ENCODE results near the gene VSTM2B.

Gene VSTM2B

GRCh38 chr19:29497241-29497640 is 28.6 kb upstream of the VSTM2B start:
- DNase-seq: no peak

DNA sequence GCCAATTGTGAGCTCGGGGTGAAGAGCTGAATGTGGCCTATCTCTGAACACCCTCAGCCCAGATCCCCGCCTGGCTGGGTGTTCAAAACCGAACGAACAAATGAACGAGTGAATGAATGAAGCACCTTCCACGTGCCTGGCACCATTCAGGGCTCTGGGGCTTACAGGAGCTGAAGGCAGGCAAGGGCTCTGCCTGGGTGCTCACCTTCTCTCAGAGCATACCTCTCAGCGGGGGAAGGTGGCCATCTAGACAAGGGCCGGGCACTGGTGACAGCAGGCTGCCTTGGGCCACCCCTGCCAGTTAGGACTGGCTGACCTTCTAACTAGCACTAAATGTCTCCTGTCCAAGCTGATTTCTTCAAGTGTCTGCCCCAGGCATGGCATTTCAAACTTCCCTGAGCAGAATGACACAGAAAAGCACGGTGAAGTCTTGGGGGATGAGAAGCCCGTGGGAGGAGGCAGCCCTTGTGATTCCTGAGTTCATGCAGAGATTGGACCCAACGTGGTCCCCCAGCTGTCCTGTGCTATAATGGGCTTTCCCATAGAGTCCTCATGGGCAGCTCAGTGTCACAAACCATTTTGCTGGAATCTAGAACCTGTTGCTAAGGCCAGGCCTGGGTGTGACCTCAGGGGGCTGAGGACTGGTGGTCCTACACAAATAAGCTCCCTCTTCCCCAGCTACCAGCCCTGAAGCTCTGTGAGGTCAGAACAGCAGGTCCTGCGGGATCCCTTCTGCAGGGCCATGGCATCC is 27.9 kb upstream of the VSTM2B start:
- DNase-seq: no peak

GRCh38 chr19:29499261-29499920 is 26.4 kb upstream of the VSTM2B start:
- DNase-seq: no peak

- DNase-seq: no peak
Observed at GRCh38 chr19:29499921-29500590, 25.7 kb upstream of the VSTM2B start.

DNA sequence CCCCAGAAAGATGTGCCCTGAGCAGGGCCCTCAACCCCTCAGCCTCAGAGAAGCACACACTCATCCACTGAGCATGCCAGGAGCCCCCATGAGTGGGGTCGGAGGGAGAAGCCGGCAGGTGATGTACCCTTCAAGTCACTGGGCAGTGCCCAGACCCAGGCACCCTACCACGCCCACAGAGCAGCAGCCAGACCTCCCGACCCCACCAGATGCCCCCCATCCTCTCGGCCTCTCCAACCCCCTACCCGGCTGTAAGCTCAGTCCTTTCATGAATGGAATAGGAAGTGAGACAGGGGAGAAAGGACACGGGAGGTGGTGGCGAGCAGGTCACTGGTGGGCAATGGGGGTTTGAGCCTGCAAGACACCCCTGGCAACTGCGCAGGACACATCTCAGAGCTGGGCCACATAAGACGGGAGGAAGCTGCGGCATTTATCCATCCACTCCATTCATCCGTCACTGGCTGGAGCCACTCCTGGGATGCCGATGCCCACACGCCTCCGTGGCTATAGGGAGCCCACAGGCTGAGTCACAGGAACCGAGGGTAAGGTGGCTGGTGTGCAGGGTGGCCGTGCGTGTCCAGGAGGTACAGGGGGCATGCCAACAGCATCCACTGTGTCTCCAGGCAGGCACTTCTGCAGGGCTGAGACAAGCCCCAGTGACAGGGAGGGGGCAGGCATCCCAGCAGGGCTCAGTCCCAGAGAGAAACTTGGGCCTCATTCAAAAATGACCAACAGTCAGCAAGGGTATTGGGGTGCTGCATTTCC is 23.8 kb upstream of the VSTM2B start:
- no peak for DNase-seq

- DNase-seq: no peak
Observed at GRCh38 chr19:29502581-29502850, 23.3 kb upstream of the VSTM2B start.

GRCh38 chr19:29503140-29503758 is 22.5 kb upstream of the VSTM2B start:
- DNase-seq: no peak

DNA sequence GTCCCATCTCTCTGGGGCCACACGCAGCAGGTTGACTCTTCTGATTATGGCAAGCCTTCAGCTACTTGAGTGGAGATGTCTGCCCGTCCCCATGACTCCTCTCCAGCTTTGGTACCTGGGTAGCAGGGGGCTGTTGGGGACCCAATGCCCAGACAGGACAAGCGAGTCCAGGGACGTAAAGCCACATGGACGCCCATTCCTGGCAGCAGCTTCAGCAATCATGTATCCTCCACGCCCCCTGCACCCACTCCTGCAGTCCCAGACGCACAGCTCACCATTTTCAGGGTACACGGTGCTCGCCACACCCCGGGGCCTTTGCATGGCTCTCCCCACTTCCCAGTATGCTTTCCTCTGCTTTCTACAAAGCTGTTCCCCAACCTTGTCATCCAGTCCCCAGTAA is 22.0 kb upstream of the VSTM2B start:
- DNase-seq: no peak

- DNase-seq: no peak
Observed at GRCh38 chr19:29504454-29504853, 21.3 kb upstream of the VSTM2B start.

- no peak for DNase-seq
Observed at GRCh38 chr19:29505097-29505824, 20.5 kb upstream of the VSTM2B start.

DNA sequence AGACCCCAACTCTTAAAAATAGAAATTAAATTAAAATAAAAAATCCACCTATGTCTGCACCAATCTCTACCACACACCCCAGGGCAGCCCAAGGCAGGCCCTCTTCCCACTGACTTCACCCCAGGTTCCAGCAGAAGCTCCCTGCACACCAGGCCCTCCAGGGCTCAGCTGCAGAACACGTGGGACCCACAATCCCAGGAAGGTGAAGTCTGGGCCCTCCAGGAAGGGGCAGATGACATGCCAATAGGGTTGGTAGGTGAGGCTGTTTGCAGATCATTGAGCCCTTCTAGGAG is 19.2 kb upstream of the VSTM2B start:
- DNase-seq: no peak

- no peak for DNase-seq
Observed at GRCh38 chr19:29507081-29507860, 18.5 kb upstream of the VSTM2B start.

DNA sequence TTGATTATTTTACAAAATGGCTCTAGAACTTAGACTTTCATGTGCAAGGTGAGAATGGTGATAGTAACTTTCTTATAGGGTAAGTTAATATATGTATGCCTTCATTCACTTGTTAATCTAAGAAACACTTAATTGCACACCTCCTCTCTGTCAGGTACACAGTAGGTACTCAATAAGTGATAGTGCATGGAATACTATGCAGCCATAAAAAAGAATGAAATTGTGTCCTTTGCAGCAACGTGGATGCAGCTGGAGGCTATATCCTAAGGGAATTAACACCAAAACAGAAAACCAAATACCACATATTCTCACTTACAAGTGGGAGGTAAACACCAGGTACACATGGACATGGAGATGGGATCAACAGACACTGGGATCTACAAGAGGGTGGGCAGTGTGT is 17.6 kb upstream of the VSTM2B start:
- DNase-seq: no peak

DNA sequence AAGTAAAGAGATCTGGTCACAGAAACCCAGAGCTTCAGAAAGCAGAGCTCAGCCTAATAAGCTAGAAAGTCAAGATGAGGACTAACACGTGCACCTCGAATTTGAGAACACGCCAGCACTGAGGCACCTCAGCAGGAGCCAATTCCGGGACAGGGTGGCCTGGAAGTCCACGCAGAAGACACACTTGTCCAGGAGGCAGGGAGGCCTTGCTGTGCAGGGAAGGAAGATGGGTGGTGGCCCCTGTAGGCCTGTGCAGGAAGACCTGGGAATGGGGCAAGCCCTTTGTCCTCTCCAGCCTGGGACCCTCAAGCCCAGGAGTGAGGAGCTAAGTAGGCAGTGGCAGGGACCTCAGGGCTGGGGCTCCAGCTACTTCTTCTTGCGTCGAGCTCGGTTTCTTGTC is 16.3 kb upstream of the VSTM2B start:
- no peak for DNase-seq

- no peak for DNase-seq
Observed at GRCh38 chr19:29510701-29511265, 15.0 kb upstream of the VSTM2B start.

- no peak for DNase-seq
Observed at GRCh38 chr19:29511768-29512167, 14.0 kb upstream of the VSTM2B start.

- DNase-seq: no peak
Observed at GRCh38 chr19:29512748-29513147, 13.0 kb upstream of the VSTM2B start.

DNA sequence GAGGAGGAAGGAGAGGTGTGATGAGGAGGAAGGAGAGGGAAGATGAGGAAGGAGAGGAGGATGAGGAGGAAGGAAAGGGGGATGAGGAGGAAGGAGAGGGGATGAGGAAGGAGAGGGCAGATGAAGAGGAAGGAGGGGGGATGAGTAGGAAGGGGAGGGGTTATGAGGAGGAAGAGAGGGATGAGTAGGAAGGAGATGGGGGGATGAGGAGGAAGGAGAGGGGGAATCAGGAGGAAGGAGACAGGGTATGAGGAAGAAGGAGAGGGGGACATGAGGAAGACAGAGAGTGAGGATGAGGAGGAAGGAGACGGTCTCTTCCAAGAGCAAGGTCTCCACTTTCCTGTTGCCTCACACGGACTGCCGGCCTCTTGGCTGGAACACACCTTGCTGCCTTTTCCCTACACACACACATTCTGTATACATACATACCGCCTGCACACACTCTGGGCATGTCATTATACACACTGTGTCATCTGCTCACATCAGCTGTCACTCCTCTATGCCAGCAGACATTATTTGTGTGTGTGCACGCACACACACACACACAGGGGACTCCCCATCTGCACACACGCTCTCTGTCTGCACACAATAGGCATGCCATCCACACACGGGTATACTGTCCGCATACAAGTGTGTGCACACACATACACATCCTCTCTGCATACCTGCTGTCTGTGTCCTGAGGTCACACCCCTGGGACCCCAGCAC is 11.1 kb upstream of the VSTM2B start:
- DNase-seq: no peak

DNA sequence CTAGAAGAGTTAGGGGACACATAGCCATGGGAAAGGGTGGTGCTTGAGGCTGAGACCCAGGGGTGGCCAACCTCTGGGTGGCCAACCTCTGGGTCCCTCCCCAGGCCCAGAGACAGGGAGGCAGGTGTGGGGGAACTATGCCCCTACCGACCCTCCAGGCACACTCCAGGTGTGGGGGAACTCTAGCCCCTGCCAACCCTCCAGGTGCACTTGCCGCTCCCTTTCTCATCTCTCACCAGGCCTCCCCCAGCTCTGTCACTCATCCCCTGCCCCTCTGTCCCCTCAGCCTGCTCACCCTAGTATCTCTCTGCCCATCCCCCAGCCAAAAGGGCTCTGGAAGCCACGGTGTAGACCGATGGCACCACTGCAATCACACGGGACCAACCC is 10.6 kb upstream of the VSTM2B start:
- no peak for DNase-seq

DNA sequence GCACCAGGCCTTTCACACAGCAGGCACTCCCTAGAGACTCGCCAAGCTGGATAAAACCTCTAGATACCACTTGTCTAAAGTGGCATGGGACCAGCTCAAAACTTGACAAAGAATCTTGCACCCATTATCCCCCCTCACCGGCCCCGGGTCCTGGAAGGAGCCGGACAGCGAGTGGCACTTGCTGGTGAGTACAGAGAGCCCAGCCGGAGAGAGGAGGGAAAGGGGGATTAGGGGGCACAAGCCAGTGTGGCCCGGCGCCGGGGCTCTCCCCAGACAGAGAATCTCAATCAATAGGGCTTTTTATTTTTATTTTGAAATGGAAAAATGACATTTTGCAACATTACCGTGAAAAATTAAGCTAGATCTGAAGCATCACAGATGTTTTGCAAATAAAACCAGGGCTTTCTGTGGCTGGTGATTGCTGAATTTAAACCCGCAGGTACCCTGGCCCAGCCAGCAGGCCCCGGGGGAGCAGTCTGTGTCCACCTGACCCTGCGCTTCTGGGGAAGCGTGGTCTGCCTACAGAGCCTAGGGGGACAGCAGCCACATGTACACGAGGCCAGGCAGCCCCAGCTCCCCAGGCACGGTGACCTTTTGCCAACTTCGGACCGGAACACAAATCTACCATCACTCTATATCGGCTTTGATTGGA is 10.0 kb upstream of the VSTM2B start:
- no peak for DNase-seq

All from activated CD4-positive, alpha-beta T cell treated with anti-CD3 and anti-CD28 coated beads for 48 hours (primary cell).